ENCODE data around the gene SLC4A2. TPM values are rescaled to one million over a fixed set of nuclear protein-coding genes. Genes with fewer than 3 reads are reported as not detected.

SLC4A2 gene
- total and polyA plus RNA-seq, 12 donors = 31.5 to 258 (median 151) TPM

GRCh38 chr7:151048911-151049463 lies 10.4 kb upstream of the SLC4A2 start:
- peaks cover 0 to 3% of the 10 kb centered on the region in 2 donors for H3K4me1 ChIP-seq (replicated peaks in 1 of 2)
- DNase-seq = no peak
- WGBS, 4 donors = 87 to 92% (median 89%) methylated on average over 15 to 38 of the region's 38 CpGs
- H3K27me3 ChIP-seq = no peaks in the 10 kb centered on the region
- no peak for TF ChIP-seq POLR2A (IDR thresholded peaks at IDR 0.05)
- no peak for TF ChIP-seq CTCF (IDR thresholded peaks at IDR 0.05)
- no peak overlapping the region for H3K4me3 ChIP-seq
- H3K36me3 ChIP-seq (replicated peaks in 1 of 2) = peaks cover 0 to 8% of the 10 kb centered on the region in 2 donors
- H3K9me3 ChIP-seq (replicated peaks in 1 of 3) = no peaks in the 10 kb centered on the region
- intact Hi-C loops (cut with DNase I) = no loop called here
- H3K27ac ChIP-seq = no peak overlapping the region

DNA sequence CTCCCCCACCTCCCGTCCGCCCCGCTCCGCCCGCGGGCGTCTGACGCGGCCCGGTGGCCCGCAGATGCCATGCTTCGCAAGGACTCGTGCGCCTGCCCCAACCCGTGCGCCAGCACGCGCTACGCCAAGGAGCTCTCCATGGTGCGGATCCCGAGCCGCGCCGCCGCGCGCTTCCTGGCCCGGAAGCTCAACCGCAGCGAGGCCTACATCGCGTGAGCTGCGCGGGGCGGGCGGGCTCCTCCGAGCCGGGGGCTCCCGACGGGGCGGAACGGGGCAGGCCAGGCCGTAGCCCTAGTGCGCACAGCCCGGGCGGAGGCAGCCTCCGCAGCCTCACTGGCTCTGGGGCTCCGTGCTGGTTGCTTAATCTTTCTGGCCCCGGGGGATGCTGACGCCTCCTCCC lies 8.3 kb upstream of the SLC4A2 start:
- Histone ChIP-seq H3K36me3 (replicated peaks in 1 of 2) (no peaks in the 10 kb centered on the region), H3K27ac (no peak overlapping the region), H3K27me3 (no peaks in the 10 kb centered on the region), H3K4me3 (no peak overlapping the region), H3K4me1 (replicated peaks in 1 of 2) (peaks cover 0 to 3% of the 10 kb centered on the region in 2 donors), H3K9me3 (replicated peaks in 1 of 3) (no peaks in the 10 kb centered on the region)
- no peak for TF ChIP-seq POLR2A (IDR thresholded peaks at IDR 0.05)
- no peak for TF ChIP-seq CTCF (IDR thresholded peaks at IDR 0.05)
- intact Hi-C loops (cut with DNase I) = no loop called here
- peak; percentile 58 to 77 (median 68) for DNase-seq
- WGBS, 4 donors = 1 to 32% (median 2%) methylated on average over 4 to 50 of the region's 50 CpGs

GRCh38 chr7:151053096-151053495 lies 6.3 kb upstream of the SLC4A2 start:
- H3K27ac ChIP-seq = no peak overlapping the region
- intact Hi-C loops (cut with DNase I) = no loop called here
- H3K27me3 ChIP-seq = no peaks in the 10 kb centered on the region
- no peak overlapping the region for H3K4me3 ChIP-seq
- H3K36me3 ChIP-seq (replicated peaks in 1 of 2) = no peaks in the 10 kb centered on the region
- H3K9me3 ChIP-seq (replicated peaks in 1 of 3) = no peaks in the 10 kb centered on the region
- DNase-seq = no peak
- TF ChIP-seq POLR2A (IDR thresholded peaks at IDR 0.05) = no peak
- no peak for TF ChIP-seq CTCF (IDR thresholded peaks at IDR 0.05)
- peaks cover 0 to 15% of the 10 kb centered on the region in 2 donors for H3K4me1 ChIP-seq (replicated peaks in 1 of 2)
- WGBS, 4 donors = 76 to 96% (median 80%) methylated on average over 2 to 4 of the region's 4 CpGs

GRCh38 chr7:151053751-151054150 lies 5.6 kb upstream of the SLC4A2 start:
- DNase-seq = no peak
- TF ChIP-seq POLR2A (IDR thresholded peaks at IDR 0.05) (no peak), CTCF (IDR thresholded peaks at IDR 0.05) (no peak)
- Histone ChIP-seq H3K4me3 (no peak overlapping the region), H3K9me3 (replicated peaks in 1 of 3) (no peaks in the 10 kb centered on the region), H3K27me3 (no peaks in the 10 kb centered on the region), H3K36me3 (replicated peaks in 1 of 2) (no peaks in the 10 kb centered on the region), H3K27ac (no peak overlapping the region), H3K4me1 (replicated peaks in 1 of 2) (peaks cover 5 to 20% of the 10 kb centered on the region in 2 donors)
- intact Hi-C loops (cut with DNase I) = no loop called here
- WGBS, 4 donors = 88 to 92% (median 89%) methylated on average over 3 to 8 of the region's 8 CpGs
